ENCODE data around the gene DLK1. TPM values are rescaled to one million over a fixed set of nuclear protein-coding genes. Genes with fewer than 3 reads are reported as not detected.

The DLK1 gene
- polyA plus RNA-seq, 1 experiment, result 0.12 TPM

GRCh38 chr14:100698666-100699448, 27.8 kb upstream of the DLK1 start:
- CTCF ChIA-PET, result interaction anchor here (2.9 kb wide), 1 partner anchor 11 kb away, joined by 12 read pairs; no protein-coding TSS in a partner anchor
- Histone ChIP-seq H3K9me3 (ENCODE audit: control insufficient read depth, insufficient read depth, low read length) (no peaks in the 10 kb centered on the region; the same call in 1 of the 2 replicates), H3K4me3 (ENCODE audit: low read depth, low read length) (no peak overlapping the region), H3K27ac (ENCODE audit: low read depth, low read length) (no peak overlapping the region), H3K27me3 (ENCODE audit: control insufficient read depth, insufficient read depth, low read length) (peaks cover 24% of the 10 kb centered on the region)
- DNase-seq (ENCODE audit: low read depth, low spot score), result no peak
- TF ChIP-seq CTCF (IDR thresholded peaks at IDR 0.05; ENCODE audit: low read depth, low read length), result no peak
- POLR2A ChIA-PET, result no interaction called here

- H3K9me3 ChIP-seq (ENCODE audit: control insufficient read depth, insufficient read depth, low read length), result no peaks in the 10 kb centered on the region
- no peak for DNase-seq (ENCODE audit: low read depth, low spot score)
- POLR2A ChIA-PET, result interaction anchor here (1.1 kb wide), 1 partner anchor 9 kb away, joined by 3 read pairs; no protein-coding TSS in a partner anchor
- H3K27ac ChIP-seq (ENCODE audit: low read depth, low read length), result no peak overlapping the region
- H3K27me3 ChIP-seq (ENCODE audit: control insufficient read depth, insufficient read depth, low read length), result peaks cover 24% of the 10 kb centered on the region
- no peak for TF ChIP-seq CTCF (IDR thresholded peaks at IDR 0.05; ENCODE audit: low read depth, low read length)
- no peak overlapping the region for H3K4me3 ChIP-seq (ENCODE audit: low read depth, low read length)
- CTCF ChIA-PET, result interaction anchor here (1.4 to 2.9 kb wide), 2 partner anchors 8 to 284 kb away, joined by 7 to 12 read pairs; no protein-coding TSS in a partner anchor
These were observed 25.4 kb upstream of the DLK1 start for GRCh38 chr14:100701314-100701713.

- peaks cover 24% of the 10 kb centered on the region for H3K27me3 ChIP-seq (ENCODE audit: control insufficient read depth, insufficient read depth, low read length)
- CTCF ChIA-PET, result no interaction called here
- H3K4me3 ChIP-seq (ENCODE audit: low read depth, low read length), result no peak overlapping the region
- POLR2A ChIA-PET, result no interaction called here
- no peaks in the 10 kb centered on the region for H3K9me3 ChIP-seq (ENCODE audit: control insufficient read depth, insufficient read depth, low read length)
- no peak for DNase-seq (ENCODE audit: low read depth, low spot score)
- H3K27ac ChIP-seq (ENCODE audit: low read depth, low read length), result no peak overlapping the region
- TF ChIP-seq CTCF (IDR thresholded peaks at IDR 0.05; ENCODE audit: low read depth, low read length), result no peak
These were observed 24.1 kb upstream of the DLK1 start for GRCh38 chr14:100702590-100702989.

- Histone ChIP-seq H3K9me3 (ENCODE audit: control insufficient read depth, insufficient read depth, low read length) (peaks cover 5% of the 10 kb centered on the region; the same call in 1 of the 2 replicates), H3K27ac (ENCODE audit: low read depth, low read length) (no peak overlapping the region), H3K4me3 (ENCODE audit: low read depth, low read length) (no peak overlapping the region), H3K27me3 (ENCODE audit: control insufficient read depth, insufficient read depth, low read length) (peaks cover 28% of the 10 kb centered on the region)
- ChIA-PET POLR2A (no interaction called here), CTCF (no interaction called here)
- no peak for TF ChIP-seq CTCF (IDR thresholded peaks at IDR 0.05; ENCODE audit: low read depth, low read length)
- DNase-seq (ENCODE audit: low read depth, low spot score), result no peak
These were observed 23.1 kb upstream of the DLK1 start for GRCh38 chr14:100703386-100704220.

- no peak overlapping the region for H3K4me3 ChIP-seq (ENCODE audit: low read depth, low read length)
- ChIA-PET CTCF (no interaction called here), POLR2A (no interaction called here)
- H3K27me3 ChIP-seq (ENCODE audit: control insufficient read depth, insufficient read depth, low read length), result peaks cover 35% of the 10 kb centered on the region
- H3K9me3 ChIP-seq (ENCODE audit: control insufficient read depth, insufficient read depth, low read length), result peaks cover 5% of the 10 kb centered on the region; the same call in 1 of the 2 replicates
- DNase-seq (ENCODE audit: low read depth, low spot score), result no peak
- H3K27ac ChIP-seq (ENCODE audit: low read depth, low read length), result no peak overlapping the region
- TF ChIP-seq CTCF (IDR thresholded peaks at IDR 0.05; ENCODE audit: low read depth, low read length), result no peak
These were observed 20.5 kb upstream of the DLK1 start for GRCh38 chr14:100706200-100706599.
